ENCODE data around the gene ERCC8.

Gene ERCC8

DNA sequence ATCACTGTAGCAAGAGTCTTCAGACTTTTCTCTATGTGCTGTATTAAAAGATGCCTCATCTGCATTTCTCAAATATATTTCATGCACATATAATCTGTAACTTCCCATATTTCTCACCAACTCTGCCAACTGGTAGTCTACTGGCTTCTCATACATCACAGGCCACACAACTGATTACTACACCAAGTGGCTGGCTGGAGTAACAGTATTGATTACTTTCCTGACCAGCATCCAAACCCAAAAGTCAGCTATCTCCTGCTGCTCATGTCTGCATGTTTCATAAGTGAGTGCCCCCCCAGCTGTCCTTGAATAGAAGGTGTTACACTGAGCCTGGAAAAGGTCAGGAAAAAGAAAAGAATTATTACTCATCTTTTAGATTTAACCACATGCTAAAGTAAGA lies 17.4 kb downstream of the ERCC8 start:
- H3K4me1 ChIP-seq (ENCODE audit: insufficient read depth, low read length), result no peaks in the 10 kb centered on the region
- DNase-seq, result no peak
- H3K27ac ChIP-seq (ENCODE audit: low read length), result no peak overlapping the region
- H3K79me2 ChIP-seq (ENCODE audit: insufficient read depth, low read length), result peaks cover 2% of the 10 kb centered on the region; the same call in 1 of the 2 replicates
- TF ChIP-seq, protein P1, sequence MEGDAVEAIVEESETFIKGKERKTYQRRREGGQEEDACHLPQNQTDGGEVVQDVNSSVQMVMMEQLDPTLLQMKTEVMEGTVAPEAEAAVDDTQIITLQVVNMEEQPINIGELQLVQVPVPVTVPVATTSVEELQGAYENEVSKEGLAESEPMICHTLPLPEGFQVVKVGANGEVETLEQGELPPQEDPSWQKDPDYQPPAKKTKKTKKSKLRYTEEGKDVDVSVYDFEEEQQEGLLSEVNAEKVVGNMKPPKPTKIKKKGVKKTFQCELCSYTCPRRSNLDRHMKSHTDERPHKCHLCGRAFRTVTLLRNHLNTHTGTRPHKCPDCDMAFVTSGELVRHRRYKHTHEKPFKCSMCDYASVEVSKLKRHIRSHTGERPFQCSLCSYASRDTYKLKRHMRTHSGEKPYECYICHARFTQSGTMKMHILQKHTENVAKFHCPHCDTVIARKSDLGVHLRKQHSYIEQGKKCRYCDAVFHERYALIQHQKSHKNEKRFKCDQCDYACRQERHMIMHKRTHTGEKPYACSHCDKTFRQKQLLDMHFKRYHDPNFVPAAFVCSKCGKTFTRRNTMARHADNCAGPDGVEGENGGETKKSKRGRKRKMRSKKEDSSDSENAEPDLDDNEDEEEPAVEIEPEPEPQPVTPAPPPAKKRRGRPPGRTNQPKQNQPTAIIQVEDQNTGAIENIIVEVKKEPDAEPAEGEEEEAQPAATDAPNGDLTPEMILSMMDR (IDR thresholded peaks at IDR 0.05; ENCODE audit: borderline replicate concordance, extremely low read depth, low read length, poor library complexity, severe bottlenecking), result no peak
- no peak for TF ChIP-seq EZH2 (IDR thresholded peaks at IDR 0.05; ENCODE audit: borderline replicate concordance, low read depth, low read length, severe bottlenecking)
- H3K4me3 ChIP-seq (ENCODE audit: low read depth in 1 of 2, low read length in 2 of 2), result no peak overlapping the region
- H3K36me3 ChIP-seq (ENCODE audit: insufficient read depth, low read length), result peaks cover 28% of the 10 kb centered on the region
- no peak overlapping the region for H3K4me2 ChIP-seq (ENCODE audit: insufficient read depth, low read length)
- H4K20me1 ChIP-seq (ENCODE audit: insufficient read depth, low read length), result no peaks in the 10 kb centered on the region
- H3K9me3 ChIP-seq (ENCODE audit: insufficient read depth, low read length, severe bottlenecking), result no peaks in the 10 kb centered on the region
- no peak overlapping the region for H2AFZ ChIP-seq (ENCODE audit: low read depth, low read length)
- no peaks in the 10 kb centered on the region for H3K27me3 ChIP-seq (ENCODE audit: insufficient read depth, low read length, poor library complexity)
- H3K9ac ChIP-seq (ENCODE audit: low read depth, low read length), result no peak overlapping the region
- ATAC-seq (ENCODE audit: insufficient read depth, low read depth), result no peak

DNA sequence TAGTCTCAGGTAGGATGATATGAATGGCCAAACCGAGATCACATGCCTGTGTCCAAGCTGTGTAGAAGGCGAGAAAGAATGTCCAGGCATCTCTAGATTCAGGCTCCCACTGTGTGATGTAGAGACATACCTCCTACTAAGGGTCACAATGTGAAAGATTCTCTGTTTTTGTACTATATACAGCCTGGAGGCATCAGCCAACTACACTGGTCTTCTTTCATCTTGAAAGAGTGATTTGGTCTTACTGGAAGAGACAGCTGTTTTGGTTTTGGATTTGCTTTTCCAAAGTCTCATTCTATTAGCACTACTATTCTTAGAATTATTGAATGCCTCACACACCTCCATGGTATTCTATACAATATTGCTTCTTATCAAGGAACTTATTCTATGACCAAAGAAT lies 26.4 kb downstream of the ERCC8 start:
- Histone ChIP-seq H3K36me3 (ENCODE audit: insufficient read depth, low read length) (peaks cover 37% of the 10 kb centered on the region), H3K79me2 (ENCODE audit: insufficient read depth, low read length) (no peaks in the 10 kb centered on the region), H2AFZ (ENCODE audit: low read depth, low read length) (no peak overlapping the region), H3K4me2 (ENCODE audit: insufficient read depth, low read length) (no peak overlapping the region), H3K9me3 (ENCODE audit: insufficient read depth, low read length, severe bottlenecking) (no peaks in the 10 kb centered on the region), H3K4me3 (ENCODE audit: low read depth in 1 of 2, low read length in 2 of 2) (no peak overlapping the region), H4K20me1 (ENCODE audit: insufficient read depth, low read length) (no peaks in the 10 kb centered on the region), H3K27me3 (ENCODE audit: insufficient read depth, low read length, poor library complexity) (no peaks in the 10 kb centered on the region), H3K4me1 (ENCODE audit: insufficient read depth, low read length) (no peaks in the 10 kb centered on the region), H3K9ac (ENCODE audit: low read depth, low read length) (no peak overlapping the region), H3K27ac (ENCODE audit: low read length) (no peak overlapping the region)
- no peak for TF ChIP-seq EZH2 (IDR thresholded peaks at IDR 0.05; ENCODE audit: borderline replicate concordance, low read depth, low read length, severe bottlenecking)
- TF ChIP-seq, protein P1 (IDR thresholded peaks at IDR 0.05; ENCODE audit: borderline replicate concordance, extremely low read depth, low read length, poor library complexity, severe bottlenecking), result no peak
- DNase-seq (no peak), ATAC-seq (ENCODE audit: insufficient read depth, low read depth) (no peak)

DNA sequence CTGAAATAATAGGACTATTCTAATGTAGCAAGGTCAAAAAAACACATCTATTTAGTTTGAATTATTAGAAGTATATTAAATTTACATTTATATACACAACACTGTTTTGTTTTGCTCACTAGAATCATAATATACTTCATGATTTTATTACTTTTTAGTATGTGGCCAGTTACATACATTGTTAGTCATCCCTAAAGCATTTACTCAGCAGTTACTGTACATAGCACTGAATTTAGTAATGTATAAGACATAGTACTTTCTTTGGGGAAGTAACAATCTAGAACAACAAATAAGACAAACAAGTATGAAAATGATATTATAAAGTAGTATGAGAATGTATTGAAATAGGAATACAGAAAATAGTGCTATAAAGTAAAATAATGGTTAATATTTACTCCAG lies 28.2 kb downstream of the ERCC8 start:
- ATAC-seq (ENCODE audit: insufficient read depth, low read depth) (no peak), DNase-seq (no peak)
- no peaks in the 10 kb centered on the region for H3K79me2 ChIP-seq (ENCODE audit: insufficient read depth, low read length)
- no peak for TF ChIP-seq EZH2 (IDR thresholded peaks at IDR 0.05; ENCODE audit: borderline replicate concordance, low read depth, low read length, severe bottlenecking)
- TF ChIP-seq, protein P1 (IDR thresholded peaks at IDR 0.05; ENCODE audit: borderline replicate concordance, extremely low read depth, low read length, poor library complexity, severe bottlenecking), result no peak
- H4K20me1 ChIP-seq (ENCODE audit: insufficient read depth, low read length), result no peaks in the 10 kb centered on the region
- no peak overlapping the region for H3K4me2 ChIP-seq (ENCODE audit: insufficient read depth, low read length)
- no peak overlapping the region for H3K27ac ChIP-seq (ENCODE audit: low read length)
- peaks cover 37% of the 10 kb centered on the region for H3K36me3 ChIP-seq (ENCODE audit: insufficient read depth, low read length)
- no peaks in the 10 kb centered on the region for H3K9me3 ChIP-seq (ENCODE audit: insufficient read depth, low read length, severe bottlenecking)
- H3K4me1 ChIP-seq (ENCODE audit: insufficient read depth, low read length), result no peaks in the 10 kb centered on the region
- no peak overlapping the region for H2AFZ ChIP-seq (ENCODE audit: low read depth, low read length)
- H3K9ac ChIP-seq (ENCODE audit: low read depth, low read length), result no peak overlapping the region
- H3K4me3 ChIP-seq (ENCODE audit: low read depth in 1 of 2, low read length in 2 of 2), result no peak overlapping the region
- no peaks in the 10 kb centered on the region for H3K27me3 ChIP-seq (ENCODE audit: insufficient read depth, low read length, poor library complexity)

DNA sequence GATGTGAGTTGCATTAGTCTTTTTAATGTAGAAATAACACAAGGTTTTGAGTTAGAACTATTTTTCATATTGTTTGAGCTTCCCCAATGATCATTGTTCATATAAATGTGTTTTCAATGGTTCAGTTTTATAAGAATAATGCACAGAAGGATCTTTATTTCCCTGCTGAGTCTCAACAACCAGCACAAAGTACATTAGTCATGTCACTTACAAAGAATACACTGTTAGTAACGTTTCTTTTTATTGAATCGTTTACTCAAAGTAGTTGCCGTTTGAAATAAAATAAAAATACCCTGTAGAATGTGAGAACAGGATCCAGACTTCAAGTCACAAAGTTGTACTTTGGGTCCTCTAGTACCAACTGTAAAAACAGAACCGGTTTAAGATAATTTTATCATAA lies 41.5 kb downstream of the ERCC8 start:
- Histone ChIP-seq H4K20me1 (ENCODE audit: insufficient read depth, low read length) (no peaks in the 10 kb centered on the region), H3K4me2 (ENCODE audit: insufficient read depth, low read length) (no peak overlapping the region), H3K79me2 (ENCODE audit: insufficient read depth, low read length) (no peaks in the 10 kb centered on the region), H3K27me3 (ENCODE audit: insufficient read depth, low read length, poor library complexity) (no peaks in the 10 kb centered on the region), H3K9ac (ENCODE audit: low read depth, low read length) (no peak overlapping the region), H3K9me3 (ENCODE audit: insufficient read depth, low read length, severe bottlenecking) (no peaks in the 10 kb centered on the region), H3K4me3 (ENCODE audit: low read depth in 1 of 2, low read length in 2 of 2) (no peak overlapping the region), H3K36me3 (ENCODE audit: insufficient read depth, low read length) (peaks cover 4% of the 10 kb centered on the region; the same call in 1 of the 2 replicates), H3K4me1 (ENCODE audit: insufficient read depth, low read length) (no peaks in the 10 kb centered on the region), H3K27ac (ENCODE audit: low read length) (no peak overlapping the region), H2AFZ (ENCODE audit: low read depth, low read length) (no peak overlapping the region)
- no peak for DNase-seq
- ATAC-seq (ENCODE audit: insufficient read depth, low read depth), result no peak
- TF ChIP-seq, protein P1 (IDR thresholded peaks at IDR 0.05; ENCODE audit: borderline replicate concordance, extremely low read depth, low read length, poor library complexity, severe bottlenecking), result no peak
- no peak for TF ChIP-seq EZH2 (IDR thresholded peaks at IDR 0.05; ENCODE audit: borderline replicate concordance, low read depth, low read length, severe bottlenecking)

Measured in DND-41 (cell line).